ENCODE results near the gene COL6A2. TPM values are rescaled to one million over a fixed set of nuclear protein-coding genes. Genes with fewer than 3 reads are reported as not detected.
"Not testable (repeated sequence)": the region's sequence is repeated elsewhere in the genome, so short reads cannot be mapped to it uniquely, and the experiment has no call there.

Gene COL6A2
- total and polyA plus RNA-seq, 10 of the 15 experiments (the other 5 are each of a cell fraction or from before 2014, with no cell fraction given): 0.16 to 1.3 (median 0.34) TPM; not detected in 7

- TF ChIP-seq SUZ12 (IDR thresholded peaks at IDR 0.05; ENCODE audit: unreplicated experiment) (no peak), CHD1 (IDR thresholded peaks at IDR 0.05; ENCODE audit: low read depth, low read length) (no peak)
These were observed 6.2 kb downstream of the COL6A2 start (continued) for GRCh38 chr21:46104104-46104503.

DNA sequence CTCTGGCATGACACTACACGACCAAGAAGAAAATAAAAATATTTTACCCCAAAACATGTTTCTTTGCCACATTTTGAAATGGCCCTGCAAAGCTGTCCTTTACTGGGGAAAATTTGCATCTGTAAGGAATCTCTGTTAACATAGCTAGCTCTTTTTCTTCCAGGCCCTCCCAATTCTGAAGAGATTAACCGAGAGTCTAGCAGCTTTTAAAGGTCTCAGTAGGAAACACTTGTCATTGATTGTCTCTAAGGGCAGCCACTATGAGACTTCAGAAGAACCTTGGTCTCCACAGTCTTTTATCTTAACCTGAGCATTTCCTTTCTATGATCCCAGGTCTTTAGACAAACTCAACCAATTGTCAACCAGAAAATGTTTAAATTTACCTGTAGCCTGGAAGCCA is 9.5 kb downstream of the COL6A2 start:
- H3K36me3 ChIP-seq (ENCODE audit: control insufficient read depth in 2 of 2, insufficient read depth in 2 of 2, low read length in 1 of 2); H3K79me2 ChIP-seq (ENCODE audit: control insufficient read depth, insufficient read depth, low read length); in situ Hi-C loops (cut with MboI); FAIRE-seq; H4K20me1 ChIP-seq (ENCODE audit: control insufficient read depth, insufficient read depth); BruUV-seq (replicated peaks); H3K4me3 ChIP-seq; DNase-seq (ENCODE audit: low read depth, low spot score); H3K27ac ChIP-seq (ENCODE audit: control insufficient read depth, insufficient read depth); CTCF ChIA-PET; RAD21 ChIA-PET (ENCODE audit: unreplicated experiment); intact Hi-C loops (cut with micrococcal nuclease; ENCODE audit: unreplicated experiment); SMC1A ChIA-PET (ENCODE audit: uncharacterized antibody, unreplicated experiment); POLR2A ChIA-PET; H3K4me2 ChIP-seq (ENCODE audit: control insufficient read depth, insufficient read depth); H3K27me3 ChIP-seq (replicated peaks in 1 of 2; ENCODE audit: control insufficient read depth in 2 of 2, insufficient read depth in 2 of 2, low read length in 1 of 2); H3K9ac ChIP-seq (ENCODE audit: control insufficient read depth, insufficient read depth, low read length); ATAC-seq; H2AFZ ChIP-seq (ENCODE audit: control insufficient read depth, low read depth, low read length); H3K4me1 ChIP-seq (ENCODE audit: control insufficient read depth, insufficient read depth, low read length); H3K9me3 ChIP-seq (replicated peaks; ENCODE audit: control insufficient read depth, insufficient read depth, low read length): not testable (repeated sequence)
- 2% methylated on average over 2 of the region's 2 CpGs for WGBS (ENCODE audit: insufficient coverage, insufficient replicate concordance, low lambda C conversion rate, missing lambda C conversion rate)

- Histone ChIP-seq H3K27me3 (replicated peaks in 1 of 2; ENCODE audit: control insufficient read depth in 2 of 2, insufficient read depth in 2 of 2, low read length in 1 of 2) (no peaks in the 10 kb centered on the region), H3K4me1 (ENCODE audit: control insufficient read depth, insufficient read depth, low read length) (no peaks in the 10 kb centered on the region), H3K79me2 (ENCODE audit: control insufficient read depth, insufficient read depth, low read length) (no peaks in the 10 kb centered on the region), H4K20me1 (ENCODE audit: control insufficient read depth, insufficient read depth) (no peaks in the 10 kb centered on the region), H3K36me3 (ENCODE audit: control insufficient read depth in 2 of 2, insufficient read depth in 2 of 2, low read length in 1 of 2) (no peaks in the 10 kb centered on the region), H3K9ac (ENCODE audit: control insufficient read depth, insufficient read depth, low read length) (no peak overlapping the region), H3K4me2 (ENCODE audit: control insufficient read depth, insufficient read depth) (no peak overlapping the region), H3K4me3 (no peak overlapping the region), H2AFZ (ENCODE audit: control insufficient read depth, low read depth, low read length) (no peak overlapping the region), H3K9me3 (replicated peaks; ENCODE audit: control insufficient read depth, insufficient read depth, low read length) (no peaks in the 10 kb centered on the region; the same call in 2 of the 3 replicates), H3K27ac (ENCODE audit: control insufficient read depth, insufficient read depth) (no peak overlapping the region)
- in situ Hi-C loops (cut with MboI): no loop called here
- CTCF ChIA-PET: no interaction called here
- ATAC-seq: no peak
- RAD21 ChIA-PET (ENCODE audit: unreplicated experiment): no interaction called here
- FAIRE-seq: no peak
- POLR2A ChIA-PET: no interaction called here
- intact Hi-C loops (cut with micrococcal nuclease; ENCODE audit: unreplicated experiment): no loop called here
- TF ChIP-seq CBX3 (IDR thresholded peaks at IDR 0.05; ENCODE audit: borderline replicate concordance, low read depth) (no peak), PKNOX1 (IDR thresholded peaks at IDR 0.05) (no peak), YBX1 (IDR thresholded peaks at IDR 0.05) (no peak), WRNIP1 (IDR thresholded peaks at IDR 0.05; ENCODE audit: borderline replicate concordance, low read depth, low read length) (no peak), SPI1 (IDR thresholded peaks at IDR 0.05; ENCODE audit: borderline replicate concordance, insufficient read depth, low read depth, low read length) (no peak), ZNF622 (IDR thresholded peaks at IDR 0.05) (no peak), EED (IDR thresholded peaks at IDR 0.05; ENCODE audit: low read depth) (no peak), NFXL1 (IDR thresholded peaks at IDR 0.05; ENCODE audit: borderline replicate concordance) (no peak), RUNX3 (IDR thresholded peaks at IDR 0.05; ENCODE audit: low read length) (no peak)
- TF ChIP-seq, protein P1, sequence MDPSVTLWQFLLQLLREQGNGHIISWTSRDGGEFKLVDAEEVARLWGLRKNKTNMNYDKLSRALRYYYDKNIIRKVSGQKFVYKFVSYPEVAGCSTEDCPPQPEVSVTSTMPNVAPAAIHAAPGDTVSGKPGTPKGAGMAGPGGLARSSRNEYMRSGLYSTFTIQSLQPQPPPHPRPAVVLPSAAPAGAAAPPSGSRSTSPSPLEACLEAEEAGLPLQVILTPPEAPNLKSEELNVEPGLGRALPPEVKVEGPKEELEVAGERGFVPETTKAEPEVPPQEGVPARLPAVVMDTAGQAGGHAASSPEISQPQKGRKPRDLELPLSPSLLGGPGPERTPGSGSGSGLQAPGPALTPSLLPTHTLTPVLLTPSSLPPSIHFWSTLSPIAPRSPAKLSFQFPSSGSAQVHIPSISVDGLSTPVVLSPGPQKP (IDR thresholded peaks at IDR 0.05; ENCODE audit: low read depth, low read length): no peak
- 34% methylated on average over 9 of the region's 9 CpGs for WGBS (ENCODE audit: insufficient coverage, insufficient replicate concordance, low lambda C conversion rate, missing lambda C conversion rate)
- no TSS peak for BruUV-seq (replicated peaks)
- SMC1A ChIA-PET (ENCODE audit: uncharacterized antibody, unreplicated experiment): no interaction called here
- DNase-seq (ENCODE audit: low read depth, low spot score): no peak
These were observed 11.0 kb downstream of the COL6A2 start for GRCh38 chr21:46108827-46109312.
